ENCODE data around the gene MBD1. TPM values are rescaled to one million over a fixed set of nuclear protein-coding genes. Genes with fewer than 3 reads are reported as not detected.
"Not testable (repeated sequence)": the region's sequence is repeated elsewhere in the genome, so short reads cannot be mapped to it uniquely, and the experiment has no call there.

MBD1 gene
- total RNA-seq, 1 experiment from 2014 or later, result 44.3 TPM

- no peak for DNase-seq (ENCODE audit: low read depth)
Observed at GRCh38 chr18:50274941-50275340, 6.4 kb downstream of the MBD1 start.

GRCh38 chr18:50274044-50274442 lies 7.3 kb downstream of the MBD1 start:
- DNase-seq (ENCODE audit: low read depth), result no peak

GRCh38 chr18:50273203-50274043 lies 7.9 kb downstream of the MBD1 start:
- no peak for DNase-seq (ENCODE audit: low read depth)

GRCh38 chr18:50272568-50272967 lies 8.8 kb downstream of the MBD1 start:
- DNase-seq (ENCODE audit: low read depth), result no peak

- DNase-seq (ENCODE audit: low read depth), result no peak
Observed at GRCh38 chr18:50268022-50268747, 13.1 kb downstream of the MBD1 start.

- DNase-seq (ENCODE audit: low read depth), result peak; percentile 81
Observed at GRCh38 chr18:50266248-50266704, 15.0 kb downstream of the MBD1 start, which contains the start of gene CFAP53. Gene CFAP53 (minus strand): TSS chr18:50266495. CDS start chr18:50266404, 91 bp downstream.

- no peak for DNase-seq (ENCODE audit: low read depth)
Observed at GRCh38 chr18:50262977-50263376, 18.3 kb downstream of the MBD1 start.

- no peak for DNase-seq (ENCODE audit: low read depth)
Observed at GRCh38 chr18:50250935-50251334, 30.4 kb downstream of the MBD1 start.

- no peak for DNase-seq (ENCODE audit: low read depth)
Observed at GRCh38 chr18:50249576-50249975, 31.7 kb downstream of the MBD1 start.

GRCh38 chr18:50247561-50247960 lies 33.8 kb downstream of the MBD1 start:
- DNase-seq (ENCODE audit: low read depth), result no peak

GRCh38 chr18:50241768-50242167 lies 39.6 kb downstream of the MBD1 start:
- DNase-seq (ENCODE audit: low read depth), result not testable (repeated sequence)

- DNase-seq (ENCODE audit: low read depth), result peak; percentile 5
Observed at GRCh38 chr18:50240080-50240563, 41.2 kb downstream of the MBD1 start.

GRCh38 chr18:50232419-50232818 lies 48.9 kb downstream of the MBD1 start:
- DNase-seq (ENCODE audit: low read depth), result no peak

- DNase-seq (ENCODE audit: low read depth), result no peak
Observed at GRCh38 chr18:50231621-50232020, 49.7 kb downstream of the MBD1 start.

- DNase-seq (ENCODE audit: low read depth), result not testable (repeated sequence)
Observed at GRCh38 chr18:50220249-50220648, 61.1 kb downstream of the MBD1 start.

Other genes with a start within 250 kb of the MBD1 start
- under 0.01 and 0.36 TPM in 2 replicates for gene MYO5B, start 86.4 kb downstream of the MBD1 start, total RNA-seq (2014; rRNA removed; shearing (Covaris generic))
- 0.36 and 0.68 TPM in 2 replicates for gene CFAP53, start 15.0 kb downstream of the MBD1 start, total RNA-seq (2014; rRNA removed; shearing (Covaris generic))
- gene CXXC1, start 6.2 kb upstream of the MBD1 start, total RNA-seq (2014; rRNA removed; shearing (Covaris generic)), result 15.7 and 20.9 TPM in 2 replicates
- 36.4 and 37.9 TPM in 2 replicates for gene SKA1, start 93.5 kb upstream of the MBD1 start, total RNA-seq (2014; rRNA removed; shearing (Covaris generic))

All from RPMI7951 (cell line).